Loucy (cell line): ENCODE data around the gene PACSIN3.
A peak's percentile ranks its signal among the peaks of the same experiment; 100 is the strongest.

Source experiments
- H2AFZ ChIP-seq: fragments of 200-600 bp; sonication (generic); 2 replicates; pipeline ENCODE4 v1.6.0; 2016; ENCODE audit warnings: antibody characterized with exemption, mild to moderate bottlenecking, low read length, moderate library complexity
- H3F3A ChIP-seq: fragments of 200-600 bp; 2 replicates; pipeline ENCODE4 v1.6.0; 2016; ENCODE audit warnings: antibody characterized with exemption, low read depth, mild to moderate bottlenecking
- H3K27me3 ChIP-seq: fragments of 200-600 bp; sonication (generic); 2 replicates; pipeline ENCODE4 v1.6.1; 2014; ENCODE audit warnings: low read length, mild to moderate bottlenecking; ENCODE audit not compliant: insufficient read depth, poor library complexity, severe bottlenecking
- H3K36me3 ChIP-seq: fragments of 200-600 bp; sonication (generic); 2 replicates; pipeline ENCODE4 v1.6.1; 2016; ENCODE audit warnings: low read length; ENCODE audit not compliant: insufficient read depth
- H3K4me1 ChIP-seq: fragments of 200-600 bp; sonication (generic); 2 replicates; pipeline ENCODE4 v1.5.1; 2014; ENCODE audit warnings: low read length, mild to moderate bottlenecking; ENCODE audit not compliant: insufficient read depth, poor library complexity, severe bottlenecking
- H3K4me2 ChIP-seq: fragments of 200-600 bp; sonication (generic); 2 replicates; pipeline ENCODE4 v1.6.0; 2014; ENCODE audit warnings: antibody characterized with exemption, low read length, low read depth, mild to moderate bottlenecking; ENCODE audit not compliant: poor library complexity, severe bottlenecking
- H3K4me3 ChIP-seq: fragments of 200-600 bp; sonication (generic); 2 replicates; pipeline ENCODE4 v1.5.1; 2014; ENCODE audit warnings: low read length, mild to moderate bottlenecking, mixed read lengths; ENCODE audit not compliant: poor library complexity, severe bottlenecking
- H3K79me2 ChIP-seq: fragments of 200-600 bp; sonication (generic); 2 replicates; pipeline ENCODE4 v1.6.1; 2014; ENCODE audit warnings: low read length; ENCODE audit not compliant: insufficient read depth
- H3K9ac ChIP-seq: fragments of 200-600 bp; sonication (generic); 2 replicates; pipeline ENCODE4 v1.6.0; 2014; ENCODE audit warnings: mild to moderate bottlenecking, low read depth, low read length, moderate library complexity; ENCODE audit not compliant: poor library complexity, severe bottlenecking
- H3K9me2 ChIP-seq: fragments of 200-600 bp; sonication (generic); replicated peaks from 2 replicates; pipeline ENCODE4 v1.6.1; 2016; ENCODE audit warnings: low read depth, low read length, mixed read lengths
- H3K9me3 ChIP-seq: fragments of 200-600 bp; sonication (generic); 2 replicates; pipeline ENCODE4 v1.6.1; 2014; ENCODE audit warnings: mild to moderate bottlenecking, antibody characterized with exemption, low read length, low read depth; ENCODE audit not compliant: insufficient read depth
- H4K20me1 ChIP-seq: fragments of 200-600 bp; sonication (generic); 2 replicates; pipeline ENCODE4 v1.6.0; 2014; ENCODE audit warnings: antibody characterized with exemption, low read length, mild to moderate bottlenecking; ENCODE audit not compliant: insufficient read depth, poor library complexity, severe bottlenecking
- EZH2phosphoT487 ChIP-seq: fragments of 200-600 bp; IDR thresholded peaks from 2 replicates; pipeline ENCODE4 v1.6.1; 2018; ENCODE audit warnings: antibody characterized with exemption, mild to moderate bottlenecking, moderate library complexity, borderline replicate concordance
- TF ChIP-seq, protein P1 (sequence below): fragments of 200-600 bp; sonication (generic); conservative IDR thresholded peaks from 2 replicates; pipeline ENCODE4 v1.5.1; 2014; ENCODE audit warnings: mild to moderate bottlenecking, antibody characterized with exemption, low read length

PACSIN3 gene

DNA sequence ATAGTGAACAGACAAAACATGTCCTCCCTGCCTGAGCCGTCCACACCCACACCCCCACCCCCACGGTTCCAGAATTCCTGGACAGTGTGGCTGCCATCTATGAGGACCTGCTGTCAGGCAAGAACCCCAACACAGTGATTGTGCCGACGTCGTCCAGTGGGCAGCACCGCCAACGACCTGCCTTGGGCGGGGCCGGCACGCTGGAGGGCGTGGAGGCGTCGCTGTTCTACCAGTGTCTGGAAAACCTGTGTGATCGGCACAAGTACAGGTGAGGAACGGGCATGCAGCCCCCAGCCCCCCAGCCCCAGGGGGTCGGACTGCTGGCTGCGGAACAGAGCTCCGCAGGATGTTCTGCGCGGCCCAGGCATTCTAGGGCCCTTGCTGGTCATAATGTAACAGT is 29.3 kb downstream of the PACSIN3 start:
- no peaks in the 10 kb centered on the region for H3K27me3 ChIP-seq
- no peaks in the 10 kb centered on the region; the same call in 1 of the 2 replicates for H3K36me3 ChIP-seq
- no peak overlapping the region for H2AFZ ChIP-seq
- no peak overlapping the region for H3K4me2 ChIP-seq
- TF ChIP-seq, protein P1, sequence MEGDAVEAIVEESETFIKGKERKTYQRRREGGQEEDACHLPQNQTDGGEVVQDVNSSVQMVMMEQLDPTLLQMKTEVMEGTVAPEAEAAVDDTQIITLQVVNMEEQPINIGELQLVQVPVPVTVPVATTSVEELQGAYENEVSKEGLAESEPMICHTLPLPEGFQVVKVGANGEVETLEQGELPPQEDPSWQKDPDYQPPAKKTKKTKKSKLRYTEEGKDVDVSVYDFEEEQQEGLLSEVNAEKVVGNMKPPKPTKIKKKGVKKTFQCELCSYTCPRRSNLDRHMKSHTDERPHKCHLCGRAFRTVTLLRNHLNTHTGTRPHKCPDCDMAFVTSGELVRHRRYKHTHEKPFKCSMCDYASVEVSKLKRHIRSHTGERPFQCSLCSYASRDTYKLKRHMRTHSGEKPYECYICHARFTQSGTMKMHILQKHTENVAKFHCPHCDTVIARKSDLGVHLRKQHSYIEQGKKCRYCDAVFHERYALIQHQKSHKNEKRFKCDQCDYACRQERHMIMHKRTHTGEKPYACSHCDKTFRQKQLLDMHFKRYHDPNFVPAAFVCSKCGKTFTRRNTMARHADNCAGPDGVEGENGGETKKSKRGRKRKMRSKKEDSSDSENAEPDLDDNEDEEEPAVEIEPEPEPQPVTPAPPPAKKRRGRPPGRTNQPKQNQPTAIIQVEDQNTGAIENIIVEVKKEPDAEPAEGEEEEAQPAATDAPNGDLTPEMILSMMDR = no peak
- TF ChIP-seq EZH2phosphoT487 = no peak
- no peaks in the 10 kb centered on the region for H3K9me2 ChIP-seq
- H4K20me1 ChIP-seq = peaks cover 3% of the 10 kb centered on the region
- H3K4me1 ChIP-seq = peaks cover 38% of the 10 kb centered on the region
- no peaks in the 10 kb centered on the region for H3F3A ChIP-seq
- H3K9ac ChIP-seq = no peak overlapping the region
- no peaks in the 10 kb centered on the region for H3K9me3 ChIP-seq
- H3K79me2 ChIP-seq = no peaks in the 10 kb centered on the region
- H3K4me3 ChIP-seq = no peak overlapping the region

DNA sequence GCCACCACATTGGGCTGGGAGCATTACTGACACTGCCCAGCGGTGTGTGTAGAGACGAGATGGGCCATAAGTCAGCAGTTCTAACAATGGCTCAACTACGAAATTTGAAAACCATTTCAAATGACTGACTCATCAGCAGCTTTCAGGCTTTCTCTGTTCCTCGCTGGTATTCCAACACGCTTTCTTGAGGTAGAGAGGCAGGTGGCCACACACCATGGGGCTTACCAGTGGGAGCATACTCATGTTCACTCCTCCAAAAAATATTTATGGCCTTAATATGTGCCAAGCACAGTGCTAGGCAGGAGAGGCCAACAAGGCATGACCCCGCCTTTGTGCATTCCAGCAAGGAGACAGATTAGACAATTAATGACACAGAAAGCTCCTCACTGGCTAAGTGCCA is 29.9 kb downstream of the PACSIN3 start:
- Histone ChIP-seq H3K79me2 (no peaks in the 10 kb centered on the region), H3F3A (no peaks in the 10 kb centered on the region), H3K4me2 (peak overlapping the region; percentile 80), H3K9me2 (no peaks in the 10 kb centered on the region), H3K4me1 (peaks cover 38% of the 10 kb centered on the region), H3K9ac (no peak overlapping the region), H2AFZ (no peak overlapping the region), H3K4me3 (no peak overlapping the region), H4K20me1 (peaks cover 3% of the 10 kb centered on the region), H3K9me3 (no peaks in the 10 kb centered on the region), H3K27me3 (no peaks in the 10 kb centered on the region), H3K36me3 (no peaks in the 10 kb centered on the region; the same call in 1 of the 2 replicates)
- TF ChIP-seq, protein P1 = no peak
- no peak for TF ChIP-seq EZH2phosphoT487

DNA sequence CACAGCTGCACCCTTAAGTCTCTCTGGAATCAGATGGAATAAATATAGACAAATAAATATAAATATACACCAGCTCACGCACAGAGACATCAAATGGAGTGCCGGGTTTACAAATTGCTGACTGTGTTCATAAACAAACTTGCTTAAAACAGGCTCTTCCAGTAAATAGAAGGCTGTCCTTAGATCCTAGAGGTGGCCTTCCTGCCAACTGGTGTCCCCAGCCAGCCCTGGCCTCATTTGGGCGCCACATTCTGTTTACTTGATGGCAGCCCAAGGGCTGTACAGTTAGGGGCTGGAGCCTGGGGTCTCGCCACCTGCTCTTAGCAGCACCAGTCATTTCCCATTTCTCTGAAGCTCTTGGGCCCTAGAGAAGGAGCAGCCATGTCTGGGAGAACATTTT is 30.4 kb downstream of the PACSIN3 start:
- Histone ChIP-seq H3K9ac (peak overlapping the region; percentile 31), H3K36me3 (no peaks in the 10 kb centered on the region; the same call in 1 of the 2 replicates), H3F3A (no peaks in the 10 kb centered on the region), H3K79me2 (no peaks in the 10 kb centered on the region), H3K9me2 (no peaks in the 10 kb centered on the region), H3K9me3 (no peaks in the 10 kb centered on the region), H3K4me1 (peaks cover 38% of the 10 kb centered on the region), H3K27me3 (no peaks in the 10 kb centered on the region), H3K4me2 (peak overlapping the region; percentile 80), H4K20me1 (no peaks in the 10 kb centered on the region), H3K4me3 (peak overlapping the region; percentile 56), H2AFZ (no peak overlapping the region)
- no peak for TF ChIP-seq EZH2phosphoT487
- TF ChIP-seq, protein P1 = no peak
